Kidney tubule cell (primary cell): Measurements from ENCODE around the gene OFD1.

ENCODE experiments used
- DNase-seq: peaks from one replicate; pipeline ENCODE4 v3.0.0-alpha.2; 2018; ENCODE audit warnings: low spot score

Gene OFD1

DNA sequence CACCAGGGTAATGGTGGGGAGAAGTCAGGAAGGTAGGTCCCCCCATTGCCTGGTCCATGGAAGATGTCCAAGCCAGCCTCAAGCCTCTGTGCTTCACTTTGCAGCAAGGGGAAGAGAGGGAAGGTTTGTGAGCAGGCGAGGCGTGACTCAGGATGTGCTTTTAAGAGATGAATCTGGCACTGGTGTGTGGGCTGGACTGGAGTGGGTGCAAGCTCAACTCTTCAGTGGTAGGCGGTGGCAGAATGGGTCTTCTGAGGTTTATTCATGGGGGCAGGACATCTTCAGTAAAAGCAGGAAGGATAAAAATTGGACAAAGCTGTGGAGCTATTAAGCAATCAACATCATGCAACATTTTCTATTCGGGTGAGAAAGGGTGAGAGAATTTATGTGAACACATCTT lies 63.0 kb downstream of the OFD1 start:
- DNase-seq, result no peak

DNA sequence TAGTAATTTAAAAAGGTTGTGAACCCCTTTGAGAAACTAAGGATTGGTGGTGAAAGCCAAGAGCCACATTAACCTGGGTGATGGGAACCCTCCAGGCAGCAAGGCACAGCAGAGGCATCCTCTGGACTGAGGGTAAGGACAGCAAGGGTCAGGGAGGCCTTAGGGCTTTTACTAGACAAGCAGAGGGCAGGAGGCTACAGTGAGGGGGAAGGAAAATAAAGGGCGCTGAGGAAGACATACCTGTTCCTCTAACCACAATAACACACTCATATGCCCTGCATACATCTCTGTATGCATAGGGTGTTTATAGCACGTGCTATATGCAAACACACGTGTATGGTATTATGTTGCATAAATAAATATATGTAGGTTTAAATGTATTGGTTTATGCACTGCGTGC lies 63.6 kb downstream of the OFD1 start:
- DNase-seq, result no peak

DNA sequence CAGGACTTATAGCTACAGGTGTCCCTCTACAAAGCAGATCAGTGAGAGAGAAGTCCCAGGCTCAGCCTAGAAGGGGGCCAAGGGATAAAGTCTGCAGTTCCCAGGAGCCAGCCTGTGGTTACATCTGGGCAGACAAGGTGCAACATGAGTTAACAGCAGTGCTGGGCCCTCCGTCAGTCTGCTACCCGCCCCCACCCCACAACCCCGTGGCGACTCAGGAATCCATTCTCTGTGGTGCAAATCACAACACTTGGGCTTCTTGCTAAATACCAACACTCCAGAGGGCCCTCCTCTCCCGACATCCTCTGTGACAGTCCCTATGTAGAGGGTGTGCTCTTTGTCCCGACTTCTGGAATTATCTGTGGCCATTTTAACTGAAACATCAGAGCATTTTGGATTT lies 68.6 kb downstream of the OFD1 start:
- no peak for DNase-seq

DNA sequence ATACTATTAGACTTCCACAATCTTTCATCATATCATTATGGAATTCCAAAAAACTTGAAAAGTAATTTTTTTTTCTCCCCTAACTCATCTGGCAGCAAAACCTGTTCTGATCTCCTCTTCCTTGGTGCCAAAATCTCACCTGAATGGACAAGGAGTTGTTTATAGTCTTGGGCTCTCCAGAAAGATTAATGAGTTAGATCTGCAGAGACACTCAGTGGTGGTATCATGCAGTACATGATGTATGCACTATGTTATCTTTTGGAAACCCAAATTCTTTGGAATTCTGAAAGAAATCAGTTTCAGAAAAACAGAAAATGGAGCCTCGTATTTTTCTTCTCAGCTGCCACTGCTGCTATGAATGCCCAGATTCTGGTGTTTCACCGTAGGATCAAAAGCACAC lies 70.7 kb downstream of the OFD1 start:
- no peak for DNase-seq

DNA sequence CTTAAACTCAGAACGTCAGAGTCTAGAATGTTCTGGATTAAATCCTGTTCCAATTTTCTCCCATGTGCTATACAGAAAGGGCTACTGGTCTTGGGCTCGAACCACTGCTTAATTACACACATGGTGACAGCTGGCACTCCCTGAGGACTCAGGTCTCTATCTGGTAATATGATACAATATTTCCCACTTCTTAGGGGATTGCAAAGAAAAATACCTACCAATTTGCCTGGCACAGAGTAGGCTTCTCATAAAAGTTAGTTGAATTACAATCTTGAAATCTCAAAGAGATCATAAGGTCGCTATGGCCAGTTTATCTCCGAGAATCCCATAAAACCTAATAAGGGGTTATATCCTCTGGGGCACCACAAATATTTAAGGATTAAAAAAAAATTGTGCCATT lies 73.7 kb downstream of the OFD1 start:
- no peak for DNase-seq

DNA sequence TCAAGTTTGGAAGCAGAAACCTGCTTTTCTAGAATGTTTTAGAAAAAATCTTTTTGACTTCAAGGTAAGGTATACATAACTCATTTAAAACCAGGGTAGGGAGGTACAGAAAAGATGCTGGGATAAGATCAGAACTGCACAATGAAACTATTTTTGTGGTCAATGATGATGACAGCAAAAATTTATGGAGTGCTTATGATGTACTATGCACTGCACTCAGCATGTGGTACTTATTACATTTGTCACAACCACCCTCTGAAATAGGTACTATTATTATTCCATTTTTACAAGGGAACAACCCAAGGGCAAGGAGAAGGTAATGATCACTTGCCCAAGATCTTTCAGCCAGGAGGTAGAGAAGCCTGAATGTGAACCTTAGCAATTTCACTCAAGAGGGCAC lies 74.3 kb downstream of the OFD1 start:
- no peak for DNase-seq

DNA sequence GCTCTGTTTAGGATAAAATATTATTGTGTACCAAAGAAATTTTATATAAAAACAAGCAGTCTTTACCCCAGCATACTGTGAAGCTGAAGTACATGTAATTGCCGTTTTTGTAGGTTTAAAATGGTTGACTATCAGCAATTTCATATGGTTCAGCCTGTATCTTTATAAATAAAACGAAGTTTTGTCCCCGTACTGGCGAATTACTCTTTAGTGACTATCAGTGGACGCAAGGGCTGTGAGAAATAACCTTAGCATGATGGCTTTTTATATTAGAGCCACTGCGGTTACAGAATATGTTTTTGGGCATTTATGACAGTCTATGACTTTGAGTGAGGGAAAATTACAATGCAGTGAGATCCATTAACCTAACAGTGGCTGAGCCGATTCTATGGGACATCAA lies 81.1 kb downstream of the OFD1 start:
- no peak for DNase-seq

DNA sequence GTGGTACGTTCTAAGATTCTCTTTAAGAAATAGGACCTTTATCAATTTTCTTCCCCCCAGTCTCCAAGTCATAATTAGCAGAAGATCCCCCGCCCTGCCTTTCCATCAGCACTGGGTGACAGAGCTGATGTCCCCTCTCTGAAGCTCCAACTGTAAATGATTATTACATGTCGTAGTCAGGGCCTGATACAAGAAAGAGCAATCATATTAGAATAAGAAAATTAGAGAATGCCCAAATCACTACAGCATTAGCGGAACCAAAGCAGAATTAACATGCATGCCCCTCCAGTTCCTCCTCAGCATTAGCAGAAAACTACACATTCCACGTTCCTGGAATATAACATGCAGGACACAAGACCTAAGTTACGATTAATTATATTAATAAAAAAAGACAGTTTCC lies 81.6 kb downstream of the OFD1 start:
- no peak for DNase-seq

DNA sequence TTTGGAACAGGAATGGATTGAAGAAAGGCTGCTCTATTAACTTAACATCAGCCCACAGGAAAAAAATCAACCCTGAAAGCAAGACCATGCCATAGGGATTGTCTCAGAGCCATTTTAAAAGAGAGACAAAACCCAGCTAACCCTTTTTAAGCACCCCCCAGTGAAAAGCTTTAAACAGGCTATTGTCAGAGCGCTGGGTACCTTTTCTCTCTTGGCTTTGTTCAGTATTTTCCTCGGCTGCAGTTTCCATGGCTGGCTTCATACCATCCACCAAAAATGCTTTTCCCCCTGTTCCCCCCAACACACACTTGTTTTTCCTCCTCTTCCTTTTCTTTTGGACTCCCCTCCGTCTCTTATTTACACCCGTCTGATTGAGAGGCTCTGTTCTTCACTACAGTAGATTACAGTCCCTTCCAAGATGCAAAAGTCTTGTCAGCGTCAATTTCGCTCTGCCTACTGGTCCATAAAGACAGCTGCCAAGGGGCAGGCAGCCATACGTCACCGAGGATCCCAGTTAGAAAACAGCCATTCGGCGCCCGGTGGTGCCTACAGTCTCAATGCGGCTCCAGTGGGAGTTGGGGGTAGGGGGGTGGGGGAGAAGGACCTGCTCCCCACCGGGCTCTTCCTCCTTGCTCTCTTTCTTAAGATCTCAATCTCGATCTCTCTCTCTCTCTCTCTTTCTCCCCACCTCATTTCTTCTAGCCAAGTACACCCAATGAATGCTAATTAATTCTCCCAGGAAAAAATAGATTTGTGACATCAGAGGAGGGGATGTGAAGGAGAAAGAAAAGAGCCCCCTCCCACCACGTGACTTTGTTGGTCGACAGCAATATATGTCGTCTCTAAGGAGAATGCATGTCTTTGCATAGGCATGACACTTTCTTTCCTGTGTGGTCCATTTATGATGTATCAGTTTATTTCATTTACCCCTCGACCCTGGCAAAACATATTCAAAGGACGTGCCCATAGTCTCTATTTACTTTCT lies 82.4 kb downstream of the OFD1 start, which contains the start of gene GPM6B:
TSS of gene GPM6B (minus strand) at position 451 of the 985 bp plus-strand sequence. CDS start at position 262, 189 bp downstream.
- DNase-seq, result no peak
